Activated CD4-positive, alpha-beta T cell treated with anti-CD3 and anti-CD28 coated beads, Interleukin-2, amount 50 U/mL, for 48 hours (primary cell): ENCODE measurements around the gene SIAH3.

Experiments
- DNase-seq, 2 experiments: peaks; one replicate each; pipeline ENCODE4 v3.0.0-alpha.2; 2020

SIAH3 gene

GRCh38 chr13:45817833-45818232 is 33.7 kb downstream of the SIAH3 start:
- DNase-seq: no peak

DNA sequence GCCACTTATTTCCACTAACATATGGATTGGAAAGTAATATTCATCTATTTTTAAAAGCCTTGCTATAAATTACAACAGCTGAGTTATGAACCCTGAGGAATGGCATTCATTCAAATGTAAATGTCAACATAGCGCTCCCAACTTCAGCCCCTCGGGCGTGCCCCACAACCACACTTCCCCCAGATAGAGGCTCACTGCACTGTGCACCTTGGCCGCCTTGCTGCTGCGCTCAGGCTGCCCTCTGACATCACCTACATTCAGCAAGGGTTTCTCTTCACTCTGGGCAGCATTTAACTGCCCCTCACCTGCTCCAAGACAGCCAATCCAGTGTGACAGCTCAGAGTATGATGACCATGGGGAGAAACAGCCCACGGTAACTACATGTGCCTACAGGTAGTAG is 35.1 kb downstream of the SIAH3 start:
- no peak for DNase-seq

- DNase-seq: no peak
Measured at GRCh38 chr13:45812695-45813372, 38.7 kb downstream of the SIAH3 start.

DNA sequence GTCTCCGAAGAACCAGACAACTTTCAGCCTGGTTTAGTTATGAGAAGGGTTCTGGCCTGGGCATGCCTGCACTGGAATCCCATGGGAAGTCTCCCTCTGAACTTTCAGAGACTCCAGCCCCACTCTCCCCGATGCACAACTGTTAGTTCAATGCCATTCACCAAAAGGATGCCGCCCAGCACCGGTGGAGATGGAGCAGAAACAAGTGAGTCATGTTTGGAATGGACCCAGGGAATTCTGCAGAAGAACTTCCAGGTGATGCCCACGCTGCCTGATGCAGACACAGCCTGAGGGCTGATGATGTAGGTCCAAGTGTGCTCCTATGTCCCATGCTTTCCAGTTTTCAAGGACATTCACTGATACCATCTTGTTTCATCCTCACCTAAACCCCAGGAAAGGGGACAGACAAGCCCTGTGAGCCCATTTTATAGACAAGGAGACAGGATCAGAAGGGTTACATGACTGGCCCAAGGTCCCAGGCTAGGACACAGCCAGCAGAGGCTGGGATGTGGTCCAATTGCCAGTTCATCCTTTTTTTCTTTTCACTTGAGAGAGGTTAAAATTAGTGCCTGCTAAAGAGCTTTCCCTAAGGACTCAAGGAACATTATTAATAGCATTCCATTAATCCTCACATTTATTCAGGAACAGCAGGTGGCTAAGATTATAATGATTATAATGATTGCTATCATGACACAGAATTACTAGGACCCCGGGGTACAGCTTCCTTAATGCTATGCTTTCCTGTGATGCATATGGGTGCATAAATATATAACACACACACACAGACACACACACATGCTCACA is 39.5 kb downstream of the SIAH3 start:
- DNase-seq: no peak

DNA sequence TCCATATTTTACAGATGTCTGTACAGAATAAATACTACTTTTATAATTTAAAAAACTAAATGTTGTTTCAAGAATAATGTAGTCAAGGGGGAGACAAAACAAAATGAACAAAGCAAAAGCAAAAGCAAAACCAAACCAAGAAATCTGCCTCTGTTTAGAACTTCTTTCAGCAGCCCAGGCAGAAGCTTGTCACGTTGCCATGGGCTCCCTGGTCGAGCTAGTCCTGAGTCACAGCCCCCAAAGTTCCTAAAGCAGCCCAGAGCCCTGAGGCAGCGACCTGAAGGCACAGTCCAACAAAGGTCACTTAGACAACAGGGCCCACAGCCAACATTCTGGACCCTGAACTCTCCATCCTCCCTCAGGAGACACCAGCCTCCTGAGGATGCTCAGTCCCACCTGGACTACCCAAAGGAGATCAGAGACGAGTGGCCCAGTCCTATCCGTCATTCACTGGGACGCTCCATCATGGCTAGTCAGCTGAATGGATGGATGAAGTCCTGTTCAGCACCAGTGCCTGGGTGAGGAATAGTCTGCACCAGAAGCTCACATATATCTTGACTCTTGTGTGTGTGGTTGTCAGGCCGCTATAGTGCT is 41.7 kb downstream of the SIAH3 start:
- no peak for DNase-seq

DNA sequence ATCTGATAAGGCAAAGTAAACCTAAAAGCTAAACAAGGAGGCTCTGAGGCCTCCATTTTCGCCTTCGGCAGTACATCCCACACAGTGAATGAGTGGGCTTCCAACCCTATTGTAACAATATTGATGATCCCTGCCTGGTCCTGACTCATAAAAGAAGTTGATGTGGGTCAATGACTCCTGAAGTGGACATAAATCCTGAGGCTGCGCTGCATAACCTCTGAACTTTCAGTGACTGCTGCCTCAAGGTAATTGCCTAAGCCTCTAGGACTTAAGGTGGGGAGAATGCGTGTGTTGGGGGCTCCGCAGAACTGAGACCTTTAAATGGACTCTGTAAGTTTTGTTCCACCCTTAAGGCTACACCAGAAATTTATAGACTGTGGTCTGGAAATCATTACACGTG is 42.6 kb downstream of the SIAH3 start:
- no peak for DNase-seq

GRCh38 chr13:45807520-45808099 is 43.9 kb downstream of the SIAH3 start:
- DNase-seq: no peak

- DNase-seq: no peak
Measured at GRCh38 chr13:45800485-45800884, 51.1 kb downstream of the SIAH3 start.

DNA sequence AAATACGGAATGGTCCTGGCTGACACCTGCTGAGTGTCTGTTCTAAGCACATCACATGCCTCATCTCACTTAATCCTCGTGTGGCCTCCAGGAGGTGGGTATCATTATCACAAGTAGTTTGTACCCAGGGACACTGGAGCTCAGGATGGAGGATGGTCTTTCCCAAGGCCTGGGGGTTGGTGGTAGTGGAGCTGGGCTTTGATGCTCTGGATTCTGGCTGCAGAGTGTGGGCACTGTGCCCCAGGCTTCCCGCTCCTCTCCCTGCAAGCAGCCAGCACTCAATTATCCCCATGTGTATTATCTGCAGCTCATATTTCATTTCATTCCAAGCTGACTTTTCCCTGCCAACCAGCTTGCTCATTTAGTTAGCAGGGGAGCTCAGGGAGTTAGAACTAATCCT is 52.1 kb downstream of the SIAH3 start:
- DNase-seq: no peak

GRCh38 chr13:45798851-45799250 is 52.7 kb downstream of the SIAH3 start:
- DNase-seq: no peak

DNA sequence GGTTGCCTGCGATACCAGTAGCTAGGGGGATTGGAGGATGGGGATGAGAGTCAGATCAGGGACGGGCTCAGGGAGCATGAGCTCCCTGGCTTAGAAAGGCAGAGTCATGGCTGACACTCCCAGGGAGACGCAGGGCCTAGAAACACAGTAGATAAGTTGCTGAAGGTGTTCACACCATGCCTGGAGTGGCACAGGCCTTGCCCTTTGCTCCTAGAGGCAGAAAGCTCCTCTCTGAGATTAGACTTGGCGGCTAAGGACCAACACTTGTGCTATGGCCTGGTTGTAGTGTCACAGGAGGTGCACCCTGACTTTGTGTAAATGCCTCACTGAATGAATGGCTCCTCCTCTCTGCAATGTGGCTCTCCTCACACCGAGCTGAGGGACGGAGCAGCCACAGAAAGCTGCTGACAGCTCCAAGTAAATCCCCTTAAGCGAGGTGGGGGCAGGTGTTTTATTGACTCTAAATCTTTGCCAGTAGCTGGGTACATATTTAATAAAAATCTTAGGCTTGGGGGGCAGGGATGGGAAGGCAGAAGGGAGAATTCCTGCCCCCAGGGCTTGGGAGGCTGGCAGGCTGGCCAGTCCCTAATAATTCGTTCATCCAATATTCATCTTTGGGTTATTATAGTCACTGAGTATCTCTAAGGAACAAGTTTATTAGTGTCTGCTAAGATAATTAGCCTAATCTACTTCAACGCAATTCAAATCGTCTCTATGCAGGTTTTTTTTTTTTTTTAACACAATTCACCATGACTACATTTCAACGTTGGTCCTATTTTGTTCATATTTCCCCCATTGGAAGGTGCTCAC is 54.9 kb downstream of the SIAH3 start:
- no peak for DNase-seq

DNA sequence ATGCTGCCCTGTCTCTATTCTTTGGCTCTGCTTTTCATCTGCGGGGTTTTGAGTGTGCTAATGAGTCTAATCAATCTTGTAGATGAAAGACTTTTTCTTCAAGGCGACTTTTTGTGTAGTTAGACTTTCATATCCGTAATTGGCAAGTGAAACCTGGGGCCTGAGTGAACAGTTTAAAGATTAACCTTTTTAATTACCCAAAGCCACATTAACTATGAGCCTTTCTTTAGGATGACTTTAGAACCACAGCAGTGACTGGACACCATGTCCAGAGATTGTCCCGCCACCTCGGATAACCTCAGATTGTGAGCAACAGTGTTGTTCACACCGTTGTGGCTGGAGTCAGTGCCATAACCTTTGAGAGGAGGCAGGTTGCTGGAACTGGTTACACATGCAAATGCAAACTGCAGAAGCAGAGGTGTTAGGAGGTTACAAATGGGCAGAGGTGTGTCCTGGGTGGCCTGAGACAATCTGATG is 58.7 kb downstream of the SIAH3 start:
- DNase-seq: no peak

DNA sequence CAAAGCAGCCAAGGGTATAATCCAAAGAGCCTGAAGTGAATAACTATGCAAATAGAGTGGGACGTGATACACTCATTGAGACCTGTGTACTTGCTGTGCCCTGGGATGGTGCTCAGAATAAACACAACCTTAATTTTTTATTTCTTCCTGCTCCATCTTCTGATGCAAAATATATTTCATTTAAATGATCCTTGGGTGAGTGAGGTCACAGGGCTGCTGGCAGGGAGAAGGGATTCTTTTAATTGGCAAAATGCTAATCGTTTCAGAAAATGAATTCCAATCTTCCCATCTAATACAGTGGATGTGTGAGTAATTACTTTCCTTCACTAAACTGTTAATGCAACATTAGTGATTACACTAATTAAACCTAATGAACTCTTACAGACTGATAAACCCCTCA is 63.5 kb downstream of the SIAH3 start:
- DNase-seq: no peak

- DNase-seq: no peak
Measured at GRCh38 chr13:45787346-45787745, 64.2 kb downstream of the SIAH3 start.

- DNase-seq: no peak
Measured at GRCh38 chr13:45786293-45786920, 65.1 kb downstream of the SIAH3 start.

DNA sequence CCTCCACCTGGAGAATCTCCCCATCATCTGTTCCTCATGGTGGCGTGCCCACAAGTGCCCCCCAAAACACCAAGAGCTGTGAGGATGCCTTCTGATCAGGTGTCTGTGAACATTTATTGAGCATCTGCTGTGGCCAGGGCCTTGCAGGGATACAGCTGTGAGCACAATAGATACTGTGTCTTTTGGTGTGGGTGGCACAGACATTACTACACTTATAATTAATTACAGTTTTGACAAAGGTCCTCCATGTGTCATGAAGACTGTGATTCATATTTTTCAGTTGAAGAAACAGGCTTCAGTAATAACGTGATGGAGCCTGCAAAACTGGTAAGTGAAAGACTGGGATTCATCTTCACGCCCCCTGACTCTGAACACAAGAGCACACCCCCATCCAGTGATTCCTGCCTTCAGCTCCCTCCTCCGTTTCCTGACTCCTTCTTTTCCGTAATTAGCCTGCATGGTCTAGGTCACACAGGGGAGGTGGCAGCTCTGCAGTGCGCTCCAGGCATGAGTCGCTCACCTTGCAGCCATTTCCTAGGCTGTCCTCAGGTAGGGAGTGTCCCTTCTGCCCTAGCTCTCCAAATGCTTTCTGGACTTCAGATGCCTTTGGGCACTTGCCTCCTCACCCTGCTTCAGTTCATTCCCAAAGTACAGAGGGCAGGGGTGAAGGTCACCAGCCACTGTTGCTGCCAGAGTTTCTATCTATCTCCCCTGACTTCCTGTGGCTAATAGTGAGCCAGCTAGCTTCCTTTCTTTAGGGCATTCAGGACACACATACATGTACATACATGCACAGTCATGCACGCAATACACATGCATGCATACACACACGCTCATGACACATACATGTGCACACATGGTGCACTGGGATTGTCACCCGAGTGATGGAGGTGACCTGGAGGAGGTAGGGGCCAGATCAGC is 66.5 kb downstream of the SIAH3 start:
- DNase-seq: no peak

DNA sequence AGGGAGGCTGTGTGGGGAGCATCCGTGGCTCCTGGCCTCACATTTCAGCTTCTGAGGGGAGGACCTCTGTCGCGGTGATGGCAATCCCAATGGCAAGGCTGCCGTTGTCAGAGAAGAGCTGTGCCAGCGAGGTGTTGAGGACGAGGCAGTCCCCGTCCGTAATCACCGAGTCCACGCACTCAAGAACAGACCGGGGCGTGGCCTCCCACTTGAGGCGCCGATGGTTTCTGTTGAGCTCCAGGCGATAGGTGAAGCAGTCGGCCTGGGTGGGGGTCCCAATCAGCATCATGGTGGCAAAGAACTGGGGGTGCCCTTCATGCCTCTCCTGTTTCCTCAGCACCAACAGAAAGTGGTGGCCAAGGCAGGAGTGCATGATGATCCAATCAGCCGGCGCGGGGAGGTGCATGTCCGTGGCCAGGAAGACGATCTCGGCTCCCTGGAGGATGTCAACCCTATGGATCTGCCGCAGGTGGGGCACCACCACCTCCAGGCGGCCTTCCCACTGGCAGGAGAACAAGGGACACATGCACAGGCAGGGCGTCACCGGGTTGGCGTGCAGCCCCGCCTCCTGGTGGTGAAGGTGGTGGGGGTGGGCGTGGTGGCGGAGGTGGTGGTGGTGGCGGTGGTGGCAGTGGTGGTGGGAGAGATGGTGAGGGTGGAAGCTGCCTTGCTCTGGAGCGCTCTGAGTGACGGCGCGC is 68.1 kb downstream of the SIAH3 start:
- DNase-seq: no peak

- no peak for DNase-seq
Measured at GRCh38 chr13:45782327-45783045, 69.1 kb downstream of the SIAH3 start.

- no peak for DNase-seq
Measured at GRCh38 chr13:45781553-45782326, 69.8 kb downstream of the SIAH3 start.
